ENCODE data around the gene NLK. TPM values are rescaled to one million over a fixed set of nuclear protein-coding genes. Genes with fewer than 3 reads are reported as not detected.
"Not testable (repeated sequence)": the region's sequence is repeated elsewhere in the genome, so short reads cannot be mapped to it uniquely, and the experiment has no call there.

NLK gene
- total and polyA plus RNA-seq, 12 donors, result 5.2 to 27.3 (median 20.7) TPM

- no peaks in the 10 kb centered on the region for H3K36me3 ChIP-seq
- no peak for DNase-seq
- no peak for TF ChIP-seq CTCF (IDR thresholded peaks at IDR 0.05)
- no peak for ATAC-seq
- H3K4me3 ChIP-seq, result no peak overlapping the region
- H3K4me1 ChIP-seq, result no peaks in the 10 kb centered on the region
- peaks cover 0 to 6% (median 0%) of the 10 kb centered on the region in 11 donors for H3K9me3 ChIP-seq
- no peaks in the 10 kb centered on the region for H3K27me3 ChIP-seq
- no peak overlapping the region for H3K27ac ChIP-seq
- intact Hi-C loops (cut with DNase I), result no loop called here
These were observed 163.8 kb downstream of the NLK start for GRCh38 chr17:28206292-28206691.

GRCh38 chr17:28211811-28212210 lies 169.3 kb downstream of the NLK start:
- Histone ChIP-seq H3K36me3 (no peaks in the 10 kb centered on the region), H3K4me1 (no peaks in the 10 kb centered on the region), H3K9me3 (peaks cover 0 to 8% (median 0%) of the 10 kb centered on the region in 11 donors), H3K4me3 (no peak overlapping the region), H3K27ac (no peak overlapping the region), H3K27me3 (no peaks in the 10 kb centered on the region)
- DNase-seq (no peak), ATAC-seq (no peak)
- TF ChIP-seq CTCF (IDR thresholded peaks at IDR 0.05), result no peak
- WGBS, 2 donors, result 85 to 94% methylated on average over 7 of the region's 7 CpGs
- intact Hi-C loops (cut with DNase I), result no loop called here

- H3K27ac ChIP-seq; H3K4me1 ChIP-seq; ATAC-seq; DNase-seq; H3K27me3 ChIP-seq; H3K4me3 ChIP-seq; H3K36me3 ChIP-seq; H3K9me3 ChIP-seq; intact Hi-C loops (cut with DNase I): not testable (repeated sequence)
- 92 to 97% methylated on average over 2 of the region's 2 CpGs for WGBS, 2 donors
These were observed 171.1 kb downstream of the NLK start for GRCh38 chr17:28213578-28213977.

- Histone ChIP-seq H3K4me1 (no peaks in the 10 kb centered on the region), H3K4me3 (no peak overlapping the region), H3K36me3 (no peaks in the 10 kb centered on the region), H3K9me3 (peaks cover 0 to 4% (median 0%) of the 10 kb centered on the region in 11 donors), H3K27ac (no peak overlapping the region), H3K27me3 (no peaks in the 10 kb centered on the region)
- TF ChIP-seq CTCF (IDR thresholded peaks at IDR 0.05), result no peak
- no peak for ATAC-seq
- DNase-seq, result no peak
- intact Hi-C loops (cut with DNase I), result no loop called here
- 86 to 93% methylated on average over 3 of the region's 3 CpGs for WGBS, 2 donors
These were observed 173.6 kb downstream of the NLK start for GRCh38 chr17:28216052-28216451.

- intact Hi-C loops (cut with DNase I), result no loop called here
- Histone ChIP-seq H3K4me1 (no peaks in the 10 kb centered on the region), H3K4me3 (no peak overlapping the region), H3K9me3 (peaks cover 0 to 2% (median 0%) of the 10 kb centered on the region in 11 donors), H3K36me3 (no peaks in the 10 kb centered on the region), H3K27me3 (no peaks in the 10 kb centered on the region), H3K27ac (no peak overlapping the region)
- WGBS, 2 donors, result 6 to 11% methylated on average over 1 of the region's 1 CpG
- ATAC-seq, result peak in 1 of 8 donors; percentile 25
- no peak for DNase-seq
- no peak for TF ChIP-seq CTCF (IDR thresholded peaks at IDR 0.05)
These were observed 174.1 kb downstream of the NLK start for GRCh38 chr17:28216528-28216927.
